ENCODE results near the gene ZBTB16.

The ZBTB16 gene

GRCh38 chr11:114157476-114158050 lies 98.1 kb downstream of the ZBTB16 start:
- Histone ChIP-seq H3K9me3 (ENCODE audit: severe bottlenecking) (no peaks in the 10 kb centered on the region), H3K27me3 (ENCODE audit: insufficient read depth, low read depth, severe bottlenecking) (no peaks in the 10 kb centered on the region), H3K27ac (no peak overlapping the region), H3K4me3 (ENCODE audit: low read depth, low read length) (no peak overlapping the region), H3K36me3 (no peaks in the 10 kb centered on the region)
- no peak for TF ChIP-seq CTCF (IDR thresholded peaks at IDR 0.05; ENCODE audit: low read depth, low read length)
- DNase-seq = no peak

GRCh38 chr11:114158421-114158820 lies 98.9 kb downstream of the ZBTB16 start:
- H3K27ac ChIP-seq = no peak overlapping the region
- H3K27me3 ChIP-seq (ENCODE audit: insufficient read depth, low read depth, severe bottlenecking) = no peaks in the 10 kb centered on the region
- no peak for TF ChIP-seq CTCF (IDR thresholded peaks at IDR 0.05; ENCODE audit: low read depth, low read length)
- H3K4me3 ChIP-seq (ENCODE audit: low read depth, low read length) = no peak overlapping the region
- DNase-seq = no peak
- H3K36me3 ChIP-seq = no peaks in the 10 kb centered on the region
- no peaks in the 10 kb centered on the region for H3K9me3 ChIP-seq (ENCODE audit: severe bottlenecking)

GRCh38 chr11:114158886-114159285 lies 99.4 kb downstream of the ZBTB16 start:
- Histone ChIP-seq H3K9me3 (ENCODE audit: severe bottlenecking) (no peaks in the 10 kb centered on the region), H3K4me3 (ENCODE audit: low read depth, low read length) (no peak overlapping the region), H3K27ac (no peak overlapping the region), H3K27me3 (ENCODE audit: insufficient read depth, low read depth, severe bottlenecking) (no peaks in the 10 kb centered on the region), H3K36me3 (no peaks in the 10 kb centered on the region)
- DNase-seq = no peak
- no peak for TF ChIP-seq CTCF (IDR thresholded peaks at IDR 0.05; ENCODE audit: low read depth, low read length)

GRCh38 chr11:114159320-114159719 lies 99.8 kb downstream of the ZBTB16 start:
- H3K27ac ChIP-seq = no peak overlapping the region
- DNase-seq = no peak
- no peaks in the 10 kb centered on the region for H3K36me3 ChIP-seq
- no peak for TF ChIP-seq CTCF (IDR thresholded peaks at IDR 0.05; ENCODE audit: low read depth, low read length)
- no peaks in the 10 kb centered on the region for H3K9me3 ChIP-seq (ENCODE audit: severe bottlenecking)
- H3K4me3 ChIP-seq (ENCODE audit: low read depth, low read length) = no peak overlapping the region
- H3K27me3 ChIP-seq (ENCODE audit: insufficient read depth, low read depth, severe bottlenecking) = no peaks in the 10 kb centered on the region

- H3K9me3 ChIP-seq (ENCODE audit: severe bottlenecking) = no peaks in the 10 kb centered on the region
- no peaks in the 10 kb centered on the region for H3K36me3 ChIP-seq
- TF ChIP-seq CTCF (IDR thresholded peaks at IDR 0.05; ENCODE audit: low read depth, low read length) = no peak
- no peak overlapping the region for H3K27ac ChIP-seq
- DNase-seq = peak; percentile 42
- no peak overlapping the region for H3K4me3 ChIP-seq (ENCODE audit: low read depth, low read length)
- no peaks in the 10 kb centered on the region for H3K27me3 ChIP-seq (ENCODE audit: insufficient read depth, low read depth, severe bottlenecking)
These were observed 100.5 kb downstream of the ZBTB16 start for GRCh38 chr11:114159802-114160632.

Data from WERI-Rb-1 (cell line).